Measurements from ENCODE around the gene C1QTNF5. TPM values are rescaled to one million over a fixed set of nuclear protein-coding genes. Genes with fewer than 3 reads are reported as not detected.

Gene C1QTNF5
- total RNA-seq, 1 donor from 2014 or later: 17.5 TPM

Small RNA genes lying within 50 kb of the gene (microRNA-seq; reads per million reads assigned to microRNA genes)
- gene MIR6756: not detected

Other genes starting within 250 kb of the C1QTNF5 start
- gene DPAGT1, start 239.0 kb downstream of the C1QTNF5 start, total RNA-seq: 21.1 TPM
- 11.8 TPM for gene C2CD2L, start 233.5 kb downstream of the C1QTNF5 start, total RNA-seq
- gene HINFP, start 219.3 kb downstream of the C1QTNF5 start, total RNA-seq: 13.0 TPM
- gene ABCG4, start 191.8 kb downstream of the C1QTNF5 start, total RNA-seq: 1.3 TPM
- 32.4 TPM for gene NLRX1, start 172.2 kb downstream of the C1QTNF5 start, total RNA-seq
- gene NHERF4, start 155.4 kb downstream of the C1QTNF5 start, total RNA-seq: not detected
- gene CBL, start 134.5 kb downstream of the C1QTNF5 start, total RNA-seq: 7.1 TPM
- 68.7 TPM for gene MCAM, start 23.8 kb downstream of the C1QTNF5 start, total RNA-seq
- 13.1 TPM for gene RNF26, start 6.4 kb downstream of the C1QTNF5 start, total RNA-seq
- gene MFRP, start 5.8 kb upstream of the C1QTNF5 start, total RNA-seq: not detected
- gene USP2, start 40.8 kb upstream of the C1QTNF5 start, total RNA-seq: 140 TPM
- 1.8 TPM for gene THY1, start 82.3 kb upstream of the C1QTNF5 start, total RNA-seq

Measured in Right ventricle myocardium inferior (tissue), 1 donor.